ENCODE measurements around the gene BTBD10. TPM values are rescaled to one million over a fixed set of nuclear protein-coding genes. Genes with fewer than 3 reads are reported as not detected.

The BTBD10 gene
- total and polyA plus RNA-seq, 4 donors, result 3.7 to 12.7 (median 8.8) TPM

DNA sequence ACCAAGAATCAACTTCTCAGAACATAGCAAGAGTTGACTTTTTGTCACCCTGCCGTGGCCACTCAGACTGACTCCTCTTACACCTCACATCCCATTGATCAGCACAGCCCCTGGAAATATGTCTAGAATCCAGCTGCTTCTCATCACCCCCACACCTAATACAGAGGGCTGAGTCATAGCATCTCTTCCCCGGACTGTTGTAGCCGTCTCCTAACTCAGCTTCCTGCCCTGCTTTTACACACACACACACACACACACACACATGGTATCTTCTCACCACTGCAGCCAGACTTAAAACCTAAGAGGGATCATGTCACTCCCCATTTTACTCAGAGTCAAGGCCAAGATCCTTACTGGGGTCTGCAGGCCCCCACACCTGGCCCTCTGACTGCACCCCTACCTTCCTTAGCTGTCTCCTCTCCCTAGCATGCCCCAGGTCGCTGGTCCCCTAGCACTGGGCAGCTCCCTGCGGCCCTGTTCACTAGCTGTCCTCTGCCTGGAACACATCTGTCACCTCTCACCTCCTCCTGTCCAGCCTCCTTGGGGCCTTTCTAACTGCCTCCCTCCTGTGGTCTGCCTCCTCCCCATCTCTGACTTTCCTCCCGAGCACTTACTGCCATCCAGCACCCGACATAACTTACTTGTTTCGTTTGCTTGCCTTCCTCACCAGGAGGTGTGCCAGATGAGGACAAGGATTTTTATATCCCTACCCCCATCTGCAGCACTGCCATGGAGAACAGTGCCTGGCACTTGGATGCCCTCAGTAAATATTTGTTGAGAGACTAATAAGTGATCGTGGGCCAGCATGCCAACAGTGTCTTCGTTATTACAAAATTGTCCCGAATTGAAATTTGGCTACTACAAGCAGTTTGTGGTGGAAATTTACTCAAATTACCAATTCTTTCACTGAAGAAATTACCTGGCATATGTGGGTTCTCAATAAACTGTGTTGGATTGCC lies 123.5 kb downstream of the BTBD10 start:
- peak overlapping the region in 1 of 2 donors; percentile 29 for H3K9ac ChIP-seq (ENCODE audit: low read depth in 1 of 2, low read length in 2 of 2)
- no peaks in the 10 kb centered on the region for H3K36me3 ChIP-seq (ENCODE audit: control insufficient read depth in 4 of 4, insufficient read depth in 3 of 4, low read depth in 1 of 4, low read length in 3 of 4)
- no peak for DNase-seq (ENCODE audit: low spot score)
- WGBS, result 29% methylated on average over 11 of the region's 11 CpGs
- no peaks in the 10 kb centered on the region for H3K9me3 ChIP-seq (ENCODE audit: control insufficient read depth in 4 of 4, low read length in 3 of 4)
- H3K4me3 ChIP-seq (ENCODE audit: low read depth in 1 of 3, low read length in 3 of 3), result peak overlapping the region in 2 of 3 donors; percentile 18 to 24
- peaks cover 31 to 87% (median 70%) of the 10 kb centered on the region in 4 donors for H3K4me1 ChIP-seq (ENCODE audit: control insufficient read depth in 4 of 4, insufficient read depth in 4 of 4, low read length in 3 of 4)
- no peaks in the 10 kb centered on the region for H3K27me3 ChIP-seq (ENCODE audit: control insufficient read depth in 4 of 4, insufficient read depth in 4 of 4, low read length in 3 of 4)
- peak overlapping the region; percentile 45 to 62 for H3K27ac ChIP-seq (ENCODE audit: low read depth in 1 of 2, low read length in 2 of 2)
- no peak for TF ChIP-seq TAF1 (conservative IDR thresholded peaks at IDR 0.05)
- peak; percentile 43 for TF ChIP-seq FOXA1 (IDR thresholded peaks at IDR 0.05)
- no peak for TF ChIP-seq EGR1 (IDR thresholded peaks at IDR 0.05; ENCODE audit: low read depth in 2 of 2)
- no peak for TF ChIP-seq NR2F2 (IDR thresholded peaks at IDR 0.05)
- TF ChIP-seq HNF4A (conservative IDR thresholded peaks at IDR 0.05), result peak; percentile 69 to 78
- TF ChIP-seq, protein P1, sequence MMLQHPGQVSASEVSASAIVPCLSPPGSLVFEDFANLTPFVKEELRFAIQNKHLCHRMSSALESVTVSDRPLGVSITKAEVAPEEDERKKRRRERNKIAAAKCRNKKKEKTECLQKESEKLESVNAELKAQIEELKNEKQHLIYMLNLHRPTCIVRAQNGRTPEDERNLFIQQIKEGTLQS (IDR thresholded peaks at IDR 0.05), result no peak
- TF ChIP-seq, protein P2, sequence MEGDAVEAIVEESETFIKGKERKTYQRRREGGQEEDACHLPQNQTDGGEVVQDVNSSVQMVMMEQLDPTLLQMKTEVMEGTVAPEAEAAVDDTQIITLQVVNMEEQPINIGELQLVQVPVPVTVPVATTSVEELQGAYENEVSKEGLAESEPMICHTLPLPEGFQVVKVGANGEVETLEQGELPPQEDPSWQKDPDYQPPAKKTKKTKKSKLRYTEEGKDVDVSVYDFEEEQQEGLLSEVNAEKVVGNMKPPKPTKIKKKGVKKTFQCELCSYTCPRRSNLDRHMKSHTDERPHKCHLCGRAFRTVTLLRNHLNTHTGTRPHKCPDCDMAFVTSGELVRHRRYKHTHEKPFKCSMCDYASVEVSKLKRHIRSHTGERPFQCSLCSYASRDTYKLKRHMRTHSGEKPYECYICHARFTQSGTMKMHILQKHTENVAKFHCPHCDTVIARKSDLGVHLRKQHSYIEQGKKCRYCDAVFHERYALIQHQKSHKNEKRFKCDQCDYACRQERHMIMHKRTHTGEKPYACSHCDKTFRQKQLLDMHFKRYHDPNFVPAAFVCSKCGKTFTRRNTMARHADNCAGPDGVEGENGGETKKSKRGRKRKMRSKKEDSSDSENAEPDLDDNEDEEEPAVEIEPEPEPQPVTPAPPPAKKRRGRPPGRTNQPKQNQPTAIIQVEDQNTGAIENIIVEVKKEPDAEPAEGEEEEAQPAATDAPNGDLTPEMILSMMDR (IDR thresholded peaks at IDR 0.05; ENCODE audit: low read depth, low read length, missing input control), result no peak
- TF ChIP-seq JUND (IDR thresholded peaks at IDR 0.05), result peak; percentile 53 to 75
- TF ChIP-seq YY1 (IDR thresholded peaks at IDR 0.05), result peak; percentile 72
- TF ChIP-seq, protein P3, sequence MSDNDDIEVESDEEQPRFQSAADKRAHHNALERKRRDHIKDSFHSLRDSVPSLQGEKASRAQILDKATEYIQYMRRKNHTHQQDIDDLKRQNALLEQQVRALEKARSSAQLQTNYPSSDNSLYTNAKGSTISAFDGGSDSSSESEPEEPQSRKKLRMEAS (IDR thresholded peaks at IDR 0.05), result peak; percentile 69
- TF ChIP-seq HNF4G (IDR thresholded peaks at IDR 0.05), result no peak
- peak; percentile 83 to 85 for TF ChIP-seq RXRA (IDR thresholded peaks at IDR 0.05)
- TF ChIP-seq GABPA (IDR thresholded peaks at IDR 0.05 in 1 of 2, conservative IDR thresholded peaks at IDR 0.05 in 1 of 2), result no peak
- TF ChIP-seq, protein P4, sequence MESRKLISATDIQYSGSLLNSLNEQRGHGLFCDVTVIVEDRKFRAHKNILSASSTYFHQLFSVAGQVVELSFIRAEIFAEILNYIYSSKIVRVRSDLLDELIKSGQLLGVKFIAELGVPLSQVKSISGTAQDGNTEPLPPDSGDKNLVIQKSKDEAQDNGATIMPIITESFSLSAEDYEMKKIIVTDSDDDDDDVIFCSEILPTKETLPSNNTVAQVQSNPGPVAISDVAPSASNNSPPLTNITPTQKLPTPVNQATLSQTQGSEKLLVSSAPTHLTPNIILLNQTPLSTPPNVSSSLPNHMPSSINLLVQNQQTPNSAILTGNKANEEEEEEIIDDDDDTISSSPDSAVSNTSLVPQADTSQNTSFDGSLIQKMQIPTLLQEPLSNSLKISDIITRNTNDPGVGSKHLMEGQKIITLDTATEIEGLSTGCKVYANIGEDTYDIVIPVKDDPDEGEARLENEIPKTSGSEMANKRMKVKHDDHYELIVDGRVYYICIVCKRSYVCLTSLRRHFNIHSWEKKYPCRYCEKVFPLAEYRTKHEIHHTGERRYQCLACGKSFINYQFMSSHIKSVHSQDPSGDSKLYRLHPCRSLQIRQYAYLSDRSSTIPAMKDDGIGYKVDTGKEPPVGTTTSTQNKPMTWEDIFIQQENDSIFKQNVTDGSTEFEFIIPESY (IDR thresholded peaks at IDR 0.05), result no peak
- peak; percentile 76 for TF ChIP-seq FOXA2 (IDR thresholded peaks at IDR 0.05)
- TF ChIP-seq, protein P5, sequence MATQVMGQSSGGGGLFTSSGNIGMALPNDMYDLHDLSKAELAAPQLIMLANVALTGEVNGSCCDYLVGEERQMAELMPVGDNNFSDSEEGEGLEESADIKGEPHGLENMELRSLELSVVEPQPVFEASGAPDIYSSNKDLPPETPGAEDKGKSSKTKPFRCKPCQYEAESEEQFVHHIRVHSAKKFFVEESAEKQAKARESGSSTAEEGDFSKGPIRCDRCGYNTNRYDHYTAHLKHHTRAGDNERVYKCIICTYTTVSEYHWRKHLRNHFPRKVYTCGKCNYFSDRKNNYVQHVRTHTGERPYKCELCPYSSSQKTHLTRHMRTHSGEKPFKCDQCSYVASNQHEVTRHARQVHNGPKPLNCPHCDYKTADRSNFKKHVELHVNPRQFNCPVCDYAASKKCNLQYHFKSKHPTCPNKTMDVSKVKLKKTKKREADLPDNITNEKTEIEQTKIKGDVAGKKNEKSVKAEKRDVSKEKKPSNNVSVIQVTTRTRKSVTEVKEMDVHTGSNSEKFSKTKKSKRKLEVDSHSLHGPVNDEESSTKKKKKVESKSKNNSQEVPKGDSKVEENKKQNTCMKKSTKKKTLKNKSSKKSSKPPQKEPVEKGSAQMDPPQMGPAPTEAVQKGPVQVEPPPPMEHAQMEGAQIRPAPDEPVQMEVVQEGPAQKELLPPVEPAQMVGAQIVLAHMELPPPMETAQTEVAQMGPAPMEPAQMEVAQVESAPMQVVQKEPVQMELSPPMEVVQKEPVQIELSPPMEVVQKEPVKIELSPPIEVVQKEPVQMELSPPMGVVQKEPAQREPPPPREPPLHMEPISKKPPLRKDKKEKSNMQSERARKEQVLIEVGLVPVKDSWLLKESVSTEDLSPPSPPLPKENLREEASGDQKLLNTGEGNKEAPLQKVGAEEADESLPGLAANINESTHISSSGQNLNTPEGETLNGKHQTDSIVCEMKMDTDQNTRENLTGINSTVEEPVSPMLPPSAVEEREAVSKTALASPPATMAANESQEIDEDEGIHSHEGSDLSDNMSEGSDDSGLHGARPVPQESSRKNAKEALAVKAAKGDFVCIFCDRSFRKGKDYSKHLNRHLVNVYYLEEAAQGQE (IDR thresholded peaks at IDR 0.05), result peak; percentile 52
- peak; percentile 36 to 52 for TF ChIP-seq RAD21 (IDR thresholded peaks at IDR 0.05)
- peak; percentile 74 for TF ChIP-seq SP1 (IDR thresholded peaks at IDR 0.05)
